ENCODE measurements around the gene LIMS1. TPM values are rescaled to one million over a fixed set of nuclear protein-coding genes. Genes with fewer than 3 reads are reported as not detected.
"Not testable (repeated sequence)": the region's sequence is repeated elsewhere in the genome, so short reads cannot be mapped to it uniquely, and the experiment has no call there.

The LIMS1 gene
- total RNA-seq, 1 donor from 2014 or later = 97.6 TPM

GRCh38 chr2:108548208-108549003, 14.1 kb downstream of the LIMS1 start:
- ATAC-seq = no peak
- H3K4me3 ChIP-seq = no peak overlapping the region
- no peaks in the 10 kb centered on the region for H3K27me3 ChIP-seq
- H3K27ac ChIP-seq = no peak overlapping the region
- H3K36me3 ChIP-seq = no peaks in the 10 kb centered on the region
- peaks cover 15% of the 10 kb centered on the region for H3K4me1 ChIP-seq
- TF ChIP-seq CTCF (IDR thresholded peaks at IDR 0.05) = no peak
- intact Hi-C loops (cut with DNase I) = no loop called here
- no peak for DNase-seq
- H3K9me3 ChIP-seq = no peaks in the 10 kb centered on the region

- no peaks in the 10 kb centered on the region for H3K9me3 ChIP-seq
- H3K27me3 ChIP-seq = no peaks in the 10 kb centered on the region
- no peak for TF ChIP-seq CTCF (IDR thresholded peaks at IDR 0.05)
- no peaks in the 10 kb centered on the region for H3K36me3 ChIP-seq
- DNase-seq = no peak
- H3K4me1 ChIP-seq = peaks cover 23% of the 10 kb centered on the region
- peak overlapping the region; percentile 42 for H3K27ac ChIP-seq
- no peak for ATAC-seq
- no peak overlapping the region for H3K4me3 ChIP-seq
- intact Hi-C loops (cut with DNase I) = no loop called here
Measured at GRCh38 chr2:108552566-108552965, 18.3 kb downstream of the LIMS1 start.

- Histone ChIP-seq H3K4me3 (no peak overlapping the region), H3K4me1 (peaks cover 20% of the 10 kb centered on the region), H3K9me3 (no peaks in the 10 kb centered on the region), H3K27me3 (no peaks in the 10 kb centered on the region), H3K36me3 (no peaks in the 10 kb centered on the region), H3K27ac (peak overlapping the region; percentile 42)
- no peak for TF ChIP-seq CTCF (IDR thresholded peaks at IDR 0.05)
- ATAC-seq (no peak), DNase-seq (no peak)
- intact Hi-C loops (cut with DNase I) = no loop called here
Measured at GRCh38 chr2:108553209-108553919, 19.1 kb downstream of the LIMS1 start.

GRCh38 chr2:108554528-108554927, 20.3 kb downstream of the LIMS1 start:
- Histone ChIP-seq H3K27me3 (no peaks in the 10 kb centered on the region), H3K27ac (no peak overlapping the region), H3K4me1 (peaks cover 18% of the 10 kb centered on the region), H3K9me3 (no peaks in the 10 kb centered on the region), H3K4me3 (no peak overlapping the region), H3K36me3 (no peaks in the 10 kb centered on the region)
- no peak for DNase-seq
- ATAC-seq = no peak
- no peak for TF ChIP-seq CTCF (IDR thresholded peaks at IDR 0.05)
- intact Hi-C loops (cut with DNase I) = no loop called here

GRCh38 chr2:108555572-108555971, 21.3 kb downstream of the LIMS1 start:
- no peak for TF ChIP-seq CTCF (IDR thresholded peaks at IDR 0.05)
- H3K4me1 ChIP-seq = peaks cover 18% of the 10 kb centered on the region
- no peaks in the 10 kb centered on the region for H3K9me3 ChIP-seq
- H3K4me3 ChIP-seq = no peak overlapping the region
- H3K27ac ChIP-seq = no peak overlapping the region
- H3K27me3 ChIP-seq = no peaks in the 10 kb centered on the region
- DNase-seq (no peak), ATAC-seq (no peak)
- no peaks in the 10 kb centered on the region for H3K36me3 ChIP-seq
- intact Hi-C loops (cut with DNase I) = no loop called here

- peaks cover 18% of the 10 kb centered on the region for H3K4me1 ChIP-seq
- H3K36me3 ChIP-seq; ATAC-seq; H3K9me3 ChIP-seq; H3K4me3 ChIP-seq; DNase-seq; H3K27me3 ChIP-seq; H3K27ac ChIP-seq; intact Hi-C loops (cut with DNase I): not testable (repeated sequence)
Measured at GRCh38 chr2:108556581-108556980, 22.3 kb downstream of the LIMS1 start.
